HG02981 (cell line): Measurements from ENCODE around the gene DACT2.
"Not testable (repeated sequence)": the region's sequence is repeated elsewhere in the genome, so short reads cannot be mapped to it uniquely, and the experiment has no call there.

Experiments used
- ATAC-seq: cut with Tn5 transposase; IDR thresholded peaks from one replicate; pipeline ENCODE4 v1.9.1; 2021; ENCODE audit warnings: mild to moderate bottlenecking, moderate library complexity; ENCODE audit not compliant: unreplicated experiment

The DACT2 gene, protein sequence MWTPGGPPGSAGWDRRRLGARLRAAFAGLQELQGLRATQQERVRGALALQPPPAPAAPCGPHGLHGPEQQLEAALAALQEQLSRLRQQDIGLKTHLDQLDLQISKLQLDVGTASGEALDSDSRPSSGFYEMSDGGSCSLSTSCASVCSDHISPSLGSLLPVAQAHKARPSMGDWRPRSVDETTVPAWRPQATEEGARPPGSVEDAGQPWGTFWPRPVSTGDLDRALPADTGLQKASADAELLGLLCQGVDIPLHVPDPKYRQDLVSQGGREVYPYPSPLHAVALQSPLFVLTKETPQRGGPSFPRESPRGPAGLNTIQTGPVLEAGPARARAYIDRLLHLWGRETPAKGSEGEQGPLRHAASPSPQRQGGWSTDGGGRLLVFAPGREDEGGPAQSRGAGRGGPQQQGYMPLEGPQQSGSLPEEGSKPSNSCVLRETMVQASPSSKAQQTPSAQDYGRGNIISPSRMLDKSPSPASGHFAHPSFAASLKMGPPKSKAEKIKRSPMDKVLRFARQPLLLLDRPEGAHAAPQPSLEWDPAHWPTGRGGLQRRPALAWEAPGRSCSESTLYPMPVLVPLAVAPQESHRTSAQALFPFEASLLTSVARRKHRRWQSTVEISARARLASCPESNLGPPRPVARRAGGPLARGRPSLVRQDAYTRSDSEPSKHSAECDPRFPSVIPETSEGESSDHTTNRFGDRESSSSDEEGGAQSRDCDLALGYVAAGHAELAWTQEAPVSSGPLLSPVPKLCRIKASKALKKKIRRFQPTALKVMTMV

DNA sequence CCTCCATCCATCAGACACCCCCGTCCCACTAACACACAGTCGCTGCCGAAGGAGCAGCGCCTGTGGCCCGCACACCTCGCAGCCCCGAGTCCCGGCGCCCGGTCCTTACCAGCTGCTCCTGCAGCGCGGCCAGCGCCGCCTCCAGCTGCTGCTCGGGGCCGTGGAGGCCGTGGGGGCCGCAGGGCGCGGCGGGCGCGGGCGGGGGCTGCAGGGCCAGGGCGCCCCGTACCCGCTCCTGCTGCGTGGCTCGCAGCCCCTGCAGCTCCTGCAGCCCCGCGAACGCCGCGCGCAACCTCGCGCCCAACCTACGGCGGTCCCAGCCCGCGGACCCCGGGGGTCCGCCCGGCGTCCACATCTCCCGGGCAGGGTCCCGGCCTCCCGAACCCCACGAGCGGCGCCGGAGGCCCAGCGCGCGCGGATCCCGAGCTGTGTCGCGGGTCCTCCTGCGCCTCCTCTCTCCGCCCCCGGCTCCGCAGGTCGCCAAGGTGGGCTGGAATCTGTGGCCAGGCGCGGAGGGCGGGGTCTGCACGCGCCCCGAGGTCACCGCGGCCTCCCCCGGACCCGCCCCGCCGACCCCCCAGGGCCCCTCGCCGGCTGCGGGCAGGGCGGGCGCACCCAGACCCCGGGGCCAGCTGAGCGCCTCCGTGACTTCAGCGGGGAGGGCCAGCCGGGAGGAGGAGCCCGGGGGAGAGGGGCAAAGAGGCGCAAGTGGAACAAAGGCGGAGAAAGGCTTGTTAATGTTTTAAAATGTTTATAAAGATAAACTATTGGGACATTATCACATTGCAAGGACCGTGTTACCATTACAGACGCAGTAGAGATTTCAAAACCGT lies at the start of gene DACT2:
DACT2 (minus strand) TSS at position 499 of the 833 bp plus-strand sequence; CDS start at position 355, 144 bp downstream.
- ATAC-seq, result no peak

DNA sequence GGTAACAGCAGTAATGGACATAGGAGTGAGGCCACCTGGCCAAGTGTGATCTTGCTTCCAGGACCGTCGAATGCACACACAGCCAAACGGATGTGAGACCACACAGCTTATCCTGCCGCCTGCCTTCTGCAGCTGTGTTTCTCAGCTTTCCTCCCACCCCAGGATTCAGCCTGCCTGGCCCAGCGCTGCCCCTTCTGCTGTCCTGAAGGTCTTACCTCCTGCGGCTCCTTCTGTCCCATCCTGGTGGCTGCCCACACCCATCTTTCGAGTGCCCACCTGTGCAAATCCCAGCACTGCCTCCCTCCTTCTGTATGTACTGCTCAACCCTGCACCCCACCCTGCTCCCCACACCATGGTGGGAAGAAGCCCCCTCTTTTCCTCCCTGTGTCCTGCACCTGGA lies 49.4 kb upstream of the DACT2 start:
- no peak for ATAC-seq

DNA sequence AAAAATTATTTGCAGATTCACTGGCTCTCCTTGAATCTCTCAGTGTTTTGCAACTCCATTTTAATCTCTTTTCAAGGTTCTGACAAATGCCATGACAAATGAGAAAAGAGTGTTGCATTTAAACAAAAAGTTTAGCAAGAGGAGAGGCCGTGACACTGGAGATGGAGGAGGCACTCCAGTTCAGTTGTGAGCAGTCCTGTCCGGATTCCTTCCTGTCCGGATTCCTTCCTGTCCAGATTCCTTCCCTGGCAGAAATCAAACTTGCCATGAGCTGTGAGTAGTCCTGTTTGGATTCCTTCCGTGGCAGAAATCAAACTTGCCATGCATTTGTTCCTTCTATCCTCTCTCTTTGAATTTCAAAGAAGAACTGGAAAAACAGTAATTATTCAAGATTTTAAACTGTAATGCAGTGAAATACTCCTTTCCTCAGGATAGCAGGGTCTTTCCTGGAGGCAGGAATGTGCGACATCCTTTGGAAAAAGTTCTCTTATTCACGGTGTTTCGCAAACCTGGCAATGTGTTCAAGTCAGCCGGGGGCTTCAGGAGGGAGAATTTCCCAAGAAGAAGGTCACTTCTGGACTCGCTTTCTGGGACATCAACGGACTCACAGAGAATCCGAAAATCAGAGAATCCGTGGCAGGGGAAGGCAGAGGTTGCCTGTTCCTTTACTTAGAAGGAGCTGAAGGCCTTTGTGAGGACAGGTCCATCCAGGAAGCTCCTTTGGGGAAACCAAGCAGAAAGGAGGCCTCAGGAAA lies 48.7 kb upstream of the DACT2 start:
- no peak for ATAC-seq

DNA sequence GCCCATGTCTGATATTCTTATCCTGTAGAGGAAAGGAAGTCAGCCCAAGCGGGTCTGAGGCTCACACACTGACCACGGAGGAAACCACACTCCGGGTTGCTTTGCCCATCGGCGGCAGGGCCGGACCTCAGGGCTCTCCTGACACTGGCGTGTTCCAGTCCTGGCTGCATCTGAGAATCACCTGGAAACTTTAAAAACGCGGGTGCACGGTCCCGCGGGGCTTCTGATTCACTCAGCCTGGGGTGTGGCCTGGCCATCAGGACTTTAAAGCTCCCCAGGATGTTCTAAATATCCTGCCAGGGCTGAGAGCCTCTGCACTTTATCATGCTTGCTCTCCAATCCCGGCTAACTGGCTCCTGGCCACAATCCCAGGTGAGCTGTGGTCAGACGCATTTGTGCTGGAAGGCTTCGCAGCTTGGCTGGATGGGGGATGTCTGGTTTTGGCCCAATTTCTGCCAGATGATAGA lies 47.7 kb upstream of the DACT2 start:
- ATAC-seq, result no peak

DNA sequence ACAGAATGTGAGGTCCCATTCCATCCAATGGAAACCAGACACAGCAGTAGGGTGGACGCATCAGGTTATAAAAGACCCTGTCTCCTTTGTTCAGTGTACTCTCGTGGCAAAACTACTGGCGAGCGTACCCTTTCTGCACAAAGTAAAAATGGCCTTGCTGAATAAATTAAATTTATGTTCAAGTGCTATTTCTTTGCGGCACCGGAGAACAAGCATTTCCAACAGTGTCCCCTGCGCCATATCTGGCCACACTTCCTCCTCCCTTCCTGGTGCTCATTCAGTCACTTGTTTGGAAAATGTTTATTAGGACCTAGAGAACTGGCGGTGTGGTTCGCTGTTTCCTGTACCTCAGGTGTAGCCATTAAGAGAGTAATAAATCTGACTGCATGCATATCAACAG lies 46.9 kb upstream of the DACT2 start:
- no peak for ATAC-seq

DNA sequence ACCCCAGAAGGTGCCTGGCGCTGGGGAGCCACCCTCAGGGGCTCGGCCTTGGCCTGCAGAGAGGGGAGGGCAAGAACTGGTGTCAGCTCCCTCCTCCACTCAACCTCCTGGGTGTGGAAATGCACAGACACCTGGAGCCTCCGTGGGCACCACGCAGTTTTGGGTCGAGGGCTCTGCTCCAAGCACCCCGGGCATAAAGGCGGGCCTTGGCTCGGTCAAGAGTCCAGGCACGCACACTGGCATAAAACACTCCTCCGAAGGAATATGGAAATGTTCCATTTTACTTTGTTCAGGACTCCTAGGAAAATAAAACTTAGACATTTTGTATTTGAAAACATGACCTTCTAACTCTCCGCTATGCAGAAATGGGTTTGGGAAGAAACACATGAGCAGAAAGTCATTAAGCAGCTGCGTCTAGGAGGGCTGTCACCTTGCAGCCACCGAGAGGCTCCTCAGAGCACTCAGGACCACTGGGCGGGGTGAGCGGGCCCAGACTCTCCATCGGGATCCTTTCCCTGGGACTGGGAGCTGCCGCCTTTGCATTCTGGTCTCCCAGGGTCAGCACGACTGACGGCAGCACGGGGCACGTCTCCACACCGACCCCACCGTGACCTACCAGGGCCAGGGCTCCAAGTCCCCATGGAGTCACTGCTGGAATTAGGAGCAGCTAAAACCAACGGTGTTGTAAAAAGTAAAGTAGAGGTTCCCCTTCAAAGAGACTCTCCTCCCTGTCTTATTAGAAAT lies 46.0 kb upstream of the DACT2 start:
- ATAC-seq, result no peak

DNA sequence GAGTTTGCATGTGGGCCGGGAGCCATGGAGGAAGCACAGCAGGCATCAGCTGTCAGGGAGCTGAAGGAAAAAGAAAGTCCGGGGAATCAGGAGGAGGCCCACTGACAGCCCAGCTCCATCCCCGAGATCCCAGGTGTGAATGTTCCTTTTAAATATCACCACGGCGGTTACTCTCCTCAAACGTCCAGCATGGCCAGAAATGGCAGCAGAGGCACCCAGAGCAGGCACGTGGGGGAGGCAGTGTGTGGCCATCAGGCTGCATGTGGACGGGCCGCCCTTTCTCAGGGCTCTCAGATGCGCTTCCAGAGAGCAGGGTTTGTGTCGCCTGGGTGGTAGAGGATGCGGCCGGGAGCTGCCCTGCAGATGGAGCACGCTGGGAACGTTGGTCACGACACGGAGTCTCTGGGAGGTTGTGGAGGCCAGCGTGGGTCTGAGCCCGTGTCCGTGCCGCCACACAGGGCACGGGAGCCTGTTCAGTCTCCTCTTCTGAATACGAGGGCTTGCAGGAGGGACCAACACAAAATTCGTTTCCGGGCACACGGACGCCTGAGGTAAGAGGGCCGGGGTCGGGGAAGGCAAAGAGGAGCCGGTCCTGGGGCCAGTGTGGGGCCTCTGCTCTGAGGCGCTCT lies 45.3 kb upstream of the DACT2 start:
- no peak for ATAC-seq

DNA sequence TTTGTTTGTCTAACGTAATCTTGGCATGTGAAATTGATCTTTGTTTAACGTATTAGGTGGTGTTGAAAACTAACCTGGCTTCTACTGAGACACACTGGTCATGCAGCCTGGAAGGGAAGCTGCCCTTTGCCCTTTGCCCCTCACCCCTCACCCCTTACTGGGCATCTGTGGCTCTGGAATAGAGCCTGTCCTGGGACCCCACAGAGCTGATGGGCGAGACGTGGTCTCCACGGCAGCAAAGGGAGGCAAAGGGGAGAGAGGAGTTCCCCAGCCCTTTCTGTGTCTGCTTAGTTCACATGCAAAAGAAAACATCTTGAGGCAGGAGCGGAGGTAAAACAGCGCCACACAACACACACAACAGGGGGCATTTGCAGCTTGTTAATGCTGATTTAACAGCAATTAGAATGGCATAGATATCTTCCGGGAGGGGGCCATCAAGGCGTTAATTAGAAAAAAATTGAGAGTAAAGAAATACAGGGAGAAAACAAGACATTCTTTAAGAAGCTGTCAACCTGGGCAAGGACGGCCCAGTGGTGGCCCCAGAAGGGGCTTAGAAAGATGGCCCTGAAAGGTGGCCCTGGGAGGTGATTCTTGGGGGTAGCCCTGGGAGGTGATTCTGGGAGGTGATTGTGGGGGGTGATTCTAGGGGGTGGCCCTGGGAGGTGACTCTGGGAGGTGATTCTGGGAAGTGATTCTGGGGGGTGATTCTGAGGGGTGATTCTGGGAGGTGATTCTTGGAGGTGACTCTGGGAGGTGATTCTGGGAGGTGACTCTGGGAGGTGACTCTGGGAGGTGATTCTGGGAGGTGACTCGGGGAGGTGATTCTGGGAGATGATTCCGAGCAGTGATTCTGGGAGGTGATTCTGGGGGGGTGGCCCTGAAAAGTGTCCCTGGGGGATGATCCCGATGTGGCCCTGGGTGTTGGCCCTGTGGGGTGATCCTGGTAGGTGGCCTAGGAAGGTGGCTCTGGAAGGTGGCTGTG lies 44.5 kb upstream of the DACT2 start:
- ATAC-seq, result no peak

DNA sequence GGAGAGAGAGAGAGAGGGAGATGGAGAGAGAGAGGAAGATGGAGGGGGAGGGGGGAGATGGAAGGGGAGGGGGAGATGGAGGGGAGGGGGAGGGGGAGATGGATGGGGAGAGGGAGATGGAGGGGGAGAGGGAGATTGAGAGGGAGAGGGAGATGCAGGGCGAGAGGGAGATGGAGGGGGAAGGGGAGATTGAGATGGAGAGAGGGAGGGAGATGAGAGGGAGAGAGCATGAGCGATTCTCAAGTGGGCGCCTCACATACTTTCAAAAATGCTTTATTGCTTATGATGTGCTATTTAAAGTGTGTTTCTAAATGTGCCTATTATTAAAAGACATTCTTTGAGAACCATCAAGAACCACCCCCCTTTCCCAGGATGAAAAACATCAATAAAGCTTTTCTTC lies 43.7 kb upstream of the DACT2 start:
- ATAC-seq, result no peak

DNA sequence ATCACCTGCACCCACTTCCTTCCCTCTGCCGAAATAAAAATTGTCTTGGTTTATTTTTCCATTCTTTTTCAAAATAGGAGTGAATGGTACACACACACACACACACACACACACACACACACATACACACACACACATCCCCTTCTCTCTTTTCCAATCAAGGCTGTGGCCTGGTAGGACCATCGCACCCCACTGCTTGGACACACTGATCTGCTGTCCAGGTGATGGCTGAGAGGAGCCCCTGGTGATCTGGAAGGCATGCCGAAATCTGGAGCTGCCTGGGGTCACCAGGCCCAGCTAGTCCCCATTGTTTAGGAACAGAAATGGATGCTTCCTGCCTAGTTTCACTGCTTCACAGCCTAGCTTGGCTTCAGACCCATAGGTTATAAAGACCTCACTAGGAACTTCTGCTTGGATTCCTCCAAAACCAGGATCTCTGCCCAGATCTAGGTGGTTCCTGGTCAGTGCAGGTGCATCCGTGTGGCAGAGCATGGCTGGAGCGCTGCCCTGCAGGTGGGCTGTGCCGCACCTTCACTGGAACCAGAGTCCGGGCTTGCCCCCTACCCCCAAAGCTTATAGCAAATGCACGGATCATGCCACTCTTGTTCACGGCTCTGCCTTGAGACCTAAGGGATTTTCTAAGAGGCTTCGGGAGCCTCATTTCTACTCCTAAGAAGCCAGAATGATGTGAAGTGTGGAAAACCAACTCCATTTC lies 42.9 kb upstream of the DACT2 start:
- no peak for ATAC-seq

DNA sequence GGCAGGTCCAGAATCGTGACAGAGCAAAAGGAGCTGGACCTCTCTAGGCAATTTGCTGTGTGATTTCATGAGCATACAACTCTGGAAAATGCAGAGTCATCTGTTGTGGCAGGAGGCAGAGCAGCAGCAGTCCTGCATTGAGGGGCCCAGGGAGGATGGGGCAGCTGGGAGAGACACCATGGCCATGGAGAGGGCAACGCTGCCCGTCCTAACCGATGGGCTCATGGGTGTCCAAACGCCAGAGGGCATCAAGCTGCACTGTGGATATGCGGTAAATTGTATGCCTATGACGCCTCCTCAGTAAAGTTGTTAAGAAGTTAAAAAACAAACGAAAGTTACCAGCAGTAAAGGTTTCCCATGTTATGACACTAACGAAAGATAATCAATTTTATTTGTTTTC lies 42.2 kb upstream of the DACT2 start:
- ATAC-seq, result no peak

DNA sequence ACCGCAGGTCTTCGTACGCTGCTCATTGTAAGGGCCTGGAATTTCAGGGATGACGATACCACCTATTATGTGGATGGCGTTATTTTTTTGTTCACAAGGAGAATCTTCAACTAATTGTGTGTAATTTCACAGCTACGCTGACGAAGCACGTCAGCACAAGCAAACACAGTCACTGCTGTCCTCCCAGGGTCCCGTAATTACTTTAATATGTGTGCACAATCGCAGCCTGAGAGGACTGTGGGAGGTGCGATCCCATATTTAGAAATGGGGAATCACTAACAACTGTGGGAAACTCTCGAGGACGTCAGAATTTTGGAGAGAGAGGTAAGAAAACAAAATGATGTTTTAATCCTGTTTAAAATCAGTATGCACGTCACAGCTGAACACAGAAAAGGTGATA lies 40.2 kb upstream of the DACT2 start:
- ATAC-seq, result no peak

DNA sequence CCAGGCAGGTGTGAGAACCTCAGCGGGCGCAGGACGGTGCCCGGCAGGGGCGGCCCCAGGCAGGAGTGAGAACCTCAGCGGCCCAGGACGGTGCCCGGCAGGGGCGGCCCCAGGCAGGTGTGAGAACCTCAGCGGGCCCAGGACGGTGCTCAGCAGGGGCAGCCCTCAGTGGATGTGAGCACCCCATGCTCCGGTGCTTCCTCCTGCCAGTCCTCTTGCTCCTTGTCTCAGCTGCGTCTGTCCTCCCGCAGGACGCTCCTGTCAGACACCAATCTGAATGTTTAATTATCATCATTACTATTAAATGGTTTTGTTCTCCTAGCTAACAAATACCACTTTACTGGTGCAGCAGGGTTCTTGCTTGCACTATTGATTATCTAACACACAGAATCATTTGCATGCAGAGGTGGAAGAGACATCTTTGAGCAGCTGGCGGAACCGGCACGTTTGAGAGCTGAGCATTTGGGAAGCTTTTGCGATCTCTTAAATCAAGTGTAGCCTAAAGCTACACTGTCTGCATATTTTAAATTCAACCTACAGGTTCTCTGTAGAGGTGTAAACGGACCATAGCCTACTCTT lies 39.4 kb upstream of the DACT2 start:
- no peak for ATAC-seq

DNA sequence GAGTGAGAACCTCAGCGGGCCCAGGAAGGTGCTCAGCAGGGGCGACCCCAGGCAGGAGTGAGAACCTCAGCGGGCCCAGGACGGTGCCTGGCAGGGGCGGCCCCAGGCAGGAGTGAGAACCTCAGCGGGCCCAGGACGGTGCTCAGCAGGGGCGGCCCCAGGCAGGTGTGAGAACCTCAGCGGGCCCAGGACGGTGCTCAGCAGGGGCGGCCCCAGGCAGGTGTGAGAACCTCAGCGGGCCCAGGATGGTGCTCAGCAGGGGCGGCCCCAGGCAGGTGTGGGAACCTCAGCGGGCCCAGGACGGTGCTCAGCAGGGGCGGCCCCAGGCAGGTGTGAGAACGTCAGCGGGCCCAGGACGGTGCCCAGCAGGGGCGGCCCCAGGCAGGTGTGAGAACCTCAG lies 37.3 kb upstream of the DACT2 start:
- ATAC-seq, result not testable (repeated sequence)

DNA sequence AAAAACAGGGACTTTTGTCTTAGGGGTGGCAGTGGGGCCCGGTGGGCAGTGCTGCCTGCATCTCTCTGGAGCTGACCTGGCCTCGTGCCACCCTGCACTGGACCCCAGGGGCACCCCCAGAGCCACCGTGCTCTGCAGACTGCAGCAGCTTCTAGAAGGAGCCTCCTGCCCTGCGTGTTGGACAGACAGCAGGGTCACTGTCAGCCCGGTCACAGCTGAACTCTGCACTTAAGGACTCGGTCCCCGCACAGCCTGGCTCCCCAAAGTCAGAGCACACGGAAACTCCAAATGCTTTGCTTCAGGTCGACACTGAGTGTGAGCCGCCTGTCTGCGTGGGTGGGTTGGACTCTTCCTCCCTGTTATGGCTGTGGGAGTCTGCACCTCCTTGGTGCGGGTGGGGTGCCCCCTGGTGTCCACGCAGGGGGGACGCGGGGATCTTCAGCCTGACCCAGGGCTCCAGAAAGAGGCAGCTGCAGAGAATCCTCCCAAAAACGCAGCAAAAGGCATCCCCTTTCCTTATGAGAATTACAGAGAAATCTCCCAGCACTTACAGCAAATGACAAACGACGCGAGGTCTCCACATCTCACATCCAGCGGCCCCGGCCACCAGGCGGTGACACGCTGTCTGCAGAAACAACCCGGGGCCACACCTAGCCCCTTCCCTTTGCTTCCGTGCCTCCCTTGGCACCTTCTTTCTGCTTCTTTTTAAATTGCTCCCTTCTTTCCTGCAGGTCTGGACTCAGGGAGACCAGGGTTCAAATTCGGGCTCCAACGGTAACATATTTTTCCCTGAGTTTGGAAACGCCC lies 36.3 kb upstream of the DACT2 start:
- ATAC-seq, result no peak

DNA sequence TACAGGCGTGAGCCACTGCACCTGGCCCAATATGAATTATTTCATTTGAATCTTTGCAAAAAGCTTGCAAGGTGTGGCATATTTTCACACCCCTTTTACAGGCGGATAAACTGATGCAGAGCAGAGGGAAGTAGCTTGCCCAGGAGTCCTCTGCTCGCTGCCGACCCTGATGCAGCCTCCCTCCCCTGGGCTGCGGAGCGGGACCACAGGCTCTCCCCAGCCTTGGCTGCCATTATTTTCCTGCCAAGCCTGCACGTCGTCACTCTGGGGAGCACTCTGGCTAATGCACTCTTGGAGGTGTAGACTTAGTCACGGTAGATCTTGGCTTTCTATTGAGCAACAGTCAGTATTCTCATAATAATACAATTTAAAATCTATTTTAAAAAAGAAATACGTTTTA lies 34.8 kb upstream of the DACT2 start:
- no peak for ATAC-seq
